CD4-positive, alpha-beta T cell treated with Interleukin-15 for 1 hour (primary cell): ENCODE measurements around the gene EML2.

ENCODE experiments used
- DNase-seq: peaks from one replicate; pipeline ENCODE4 v3.0.0-alpha.2; 2020

The EML2 gene

DNA sequence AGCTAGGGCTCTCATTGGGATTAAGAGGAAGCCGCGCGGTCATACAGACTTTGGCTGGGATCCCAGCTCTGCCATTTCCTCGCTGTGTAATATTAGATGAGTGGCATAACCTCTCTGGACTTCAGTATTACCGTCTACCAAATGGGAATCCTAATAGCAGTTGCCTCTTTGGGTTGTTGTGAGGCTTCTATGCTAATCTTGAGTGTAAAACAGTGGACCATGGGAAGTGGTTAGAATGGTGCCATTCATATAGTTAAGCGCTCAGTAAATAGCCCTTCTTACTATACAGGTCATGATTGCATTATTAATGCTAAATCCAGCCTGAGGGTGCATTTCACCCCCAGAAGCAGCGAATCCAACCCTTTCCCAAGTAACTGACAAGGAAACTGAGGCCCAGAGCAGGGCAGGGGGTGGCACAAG, 54.0 kb downstream of the EML2 start:
- no peak for DNase-seq

DNA sequence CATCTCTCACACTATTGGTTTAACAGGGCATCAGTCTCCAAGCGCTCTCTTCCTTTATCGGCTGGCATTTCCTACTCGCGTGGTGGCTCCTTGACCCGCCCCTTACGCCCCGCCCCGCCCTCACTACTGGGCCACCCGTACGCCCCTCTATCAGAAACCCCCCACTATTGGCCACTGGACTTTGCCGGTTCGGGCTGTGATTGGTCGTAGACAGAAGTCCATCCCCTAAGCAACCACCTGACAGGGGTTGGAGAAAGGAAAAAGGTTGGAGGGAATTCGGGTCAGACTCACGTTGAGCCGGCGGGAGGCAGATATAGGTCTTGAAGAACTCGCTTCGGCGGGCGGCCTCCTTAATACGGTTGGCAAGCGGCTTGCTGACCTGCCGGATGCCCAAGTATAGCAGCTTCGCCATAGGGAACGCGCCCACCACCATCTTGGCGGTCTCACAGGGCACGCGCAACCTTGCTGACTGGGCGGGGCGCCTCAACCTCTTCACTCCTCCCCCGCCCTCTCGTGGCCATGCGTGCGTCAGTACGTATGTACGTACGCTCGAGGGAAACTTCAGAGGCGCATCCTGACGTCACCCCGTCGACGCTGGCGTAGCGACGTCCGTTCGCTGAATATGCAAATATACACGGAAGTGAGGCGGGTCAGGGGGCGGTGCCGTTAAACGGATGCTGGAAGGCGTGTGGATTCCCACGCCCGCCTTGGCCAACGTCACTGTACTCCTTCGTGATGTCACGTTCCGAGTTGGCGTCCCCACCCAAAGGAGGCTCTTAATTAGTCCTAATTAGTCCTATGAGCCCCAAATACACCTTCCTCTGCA, 54.7 kb downstream of the EML2 start, which contains the start of gene OPA3:
TSS of gene OPA3 (minus strand) at position 471 of the 826 bp plus-strand sequence. CDS start at position 433, 38 bp downstream.
- DNase-seq = peak; percentile 100

DNA sequence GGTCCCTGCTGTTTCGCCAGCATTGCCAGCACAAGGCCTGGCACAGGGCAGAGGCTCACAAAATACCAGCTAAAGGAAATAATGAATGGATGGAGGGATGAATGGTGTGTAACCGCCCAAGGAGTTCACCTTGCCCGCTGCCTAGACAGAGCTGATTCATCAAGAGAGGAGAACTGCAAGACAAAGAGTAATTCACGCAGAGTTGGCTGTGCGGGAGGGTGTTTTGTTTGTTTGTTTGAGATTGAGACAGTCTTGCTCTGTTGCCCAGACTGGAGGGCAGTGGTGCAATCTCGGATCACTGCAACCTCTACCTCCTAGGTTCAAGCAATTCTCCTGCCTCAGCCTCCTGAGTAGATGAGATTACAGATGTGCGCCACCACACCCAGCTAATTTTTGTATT, 57.6 kb downstream of the EML2 start:
- DNase-seq = no peak

DNA sequence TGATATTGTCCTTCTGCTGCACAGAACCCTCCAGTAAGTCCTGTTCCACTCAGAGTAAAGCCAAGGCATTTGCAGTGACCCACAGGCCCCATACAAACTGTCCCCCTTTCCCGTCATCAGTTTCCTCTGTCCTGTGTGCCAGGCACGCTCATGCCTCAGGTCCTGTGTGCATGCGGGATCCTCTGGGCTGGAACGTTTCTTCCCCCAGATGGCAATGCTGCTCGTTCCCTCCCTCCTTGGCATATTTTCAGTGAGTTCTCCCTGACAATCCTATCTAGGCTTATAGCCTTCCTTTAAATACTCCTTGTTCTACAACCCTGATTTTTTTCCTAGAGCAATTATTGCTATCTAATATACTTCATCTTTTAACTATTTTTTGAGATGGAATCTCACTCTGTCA, 60.3 kb downstream of the EML2 start:
- DNase-seq = no peak

DNA sequence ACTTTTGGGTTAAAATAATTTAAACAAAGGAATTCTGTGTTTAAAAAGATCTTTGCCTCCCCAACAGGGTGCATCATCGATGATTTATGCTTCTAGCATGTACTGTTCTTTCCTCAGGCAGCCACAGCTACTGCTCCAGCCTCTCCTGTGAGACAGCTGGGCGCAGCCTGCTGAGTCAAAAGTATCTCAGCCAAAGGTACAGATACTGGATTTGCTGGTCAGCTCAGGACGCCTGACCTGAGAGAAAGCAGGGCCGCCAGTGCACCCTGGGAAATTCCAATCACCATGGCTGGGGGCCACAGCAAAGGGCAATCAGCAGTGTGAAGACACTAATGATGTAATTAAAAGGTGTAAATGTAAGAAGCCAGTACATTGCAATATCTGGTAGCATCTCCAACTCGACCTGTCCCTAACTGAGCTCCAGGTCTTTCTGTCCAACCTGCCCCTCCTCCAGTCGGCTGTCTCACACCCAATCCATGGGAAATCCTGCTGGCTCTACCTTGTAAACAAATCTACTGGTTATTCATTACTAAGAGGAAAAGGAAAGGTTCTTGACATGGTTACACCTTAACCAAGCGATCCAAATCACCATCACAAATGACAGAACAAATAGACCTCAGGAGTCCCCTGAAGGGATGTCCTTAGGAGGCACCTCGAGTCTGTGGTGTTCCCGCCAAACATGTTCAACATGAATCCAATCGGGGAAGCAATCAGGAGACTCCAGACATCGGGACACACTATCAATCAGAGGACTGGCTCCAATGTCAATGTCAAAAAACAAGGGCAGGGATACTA, 61.9 kb downstream of the EML2 start:
- DNase-seq = no peak

DNA sequence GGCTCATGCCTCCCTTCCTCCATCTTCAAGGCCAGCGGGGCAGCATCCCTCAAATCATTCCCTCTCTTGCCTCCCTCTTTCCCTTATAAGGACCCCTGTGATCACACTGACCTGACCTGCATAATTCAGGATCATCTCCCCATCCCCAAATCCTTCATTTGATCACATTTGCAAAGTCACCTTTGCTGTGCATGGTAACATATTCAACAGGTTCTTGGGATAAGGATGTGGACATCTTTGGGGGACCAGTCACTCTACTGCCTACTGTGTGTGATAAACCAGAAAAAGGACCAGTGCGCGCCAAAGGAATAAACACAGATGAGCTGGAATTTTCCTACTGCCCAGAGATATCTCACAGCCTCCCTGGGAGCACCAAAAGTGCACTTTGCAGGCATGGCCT, 62.5 kb downstream of the EML2 start:
- DNase-seq = no peak

DNA sequence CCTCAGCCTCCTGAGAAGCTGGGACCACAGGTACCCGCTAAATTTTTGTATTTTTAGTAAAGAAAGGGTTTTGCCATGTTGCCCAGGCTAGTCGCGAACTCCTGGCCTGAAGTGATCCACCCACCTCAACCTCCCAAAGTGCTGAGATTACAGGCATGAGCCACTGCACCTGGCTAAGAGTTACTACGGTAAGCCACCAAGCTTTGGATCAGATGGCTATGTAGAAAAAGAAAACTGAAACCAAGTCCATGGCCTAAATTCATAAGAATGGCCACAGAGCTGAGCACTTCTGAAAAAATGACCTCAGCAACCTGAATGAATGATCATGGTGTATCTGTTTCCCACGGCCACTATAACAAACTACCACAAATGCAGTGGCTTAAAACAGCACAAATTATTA, 64.0 kb downstream of the EML2 start:
- DNase-seq = no peak

DNA sequence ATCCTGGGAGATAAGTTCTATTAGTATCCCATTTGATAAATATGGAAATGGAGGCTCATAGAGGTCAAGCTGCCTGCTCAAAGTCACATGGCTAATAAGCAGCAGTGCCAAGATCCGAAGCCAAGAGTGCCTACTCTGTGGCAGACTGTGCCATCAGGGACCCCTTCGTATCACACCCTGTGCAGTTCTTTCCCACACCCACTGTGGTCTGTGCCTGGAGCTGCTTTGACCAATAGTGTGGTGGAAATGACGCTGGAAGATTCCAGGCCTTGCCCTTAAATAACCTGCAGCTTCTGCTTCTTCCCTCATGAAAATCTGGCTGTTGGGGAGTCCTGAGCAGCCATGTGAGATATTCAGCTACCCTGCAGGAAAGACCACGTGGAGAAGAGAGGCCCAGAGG, 64.7 kb downstream of the EML2 start:
- DNase-seq = no peak

DNA sequence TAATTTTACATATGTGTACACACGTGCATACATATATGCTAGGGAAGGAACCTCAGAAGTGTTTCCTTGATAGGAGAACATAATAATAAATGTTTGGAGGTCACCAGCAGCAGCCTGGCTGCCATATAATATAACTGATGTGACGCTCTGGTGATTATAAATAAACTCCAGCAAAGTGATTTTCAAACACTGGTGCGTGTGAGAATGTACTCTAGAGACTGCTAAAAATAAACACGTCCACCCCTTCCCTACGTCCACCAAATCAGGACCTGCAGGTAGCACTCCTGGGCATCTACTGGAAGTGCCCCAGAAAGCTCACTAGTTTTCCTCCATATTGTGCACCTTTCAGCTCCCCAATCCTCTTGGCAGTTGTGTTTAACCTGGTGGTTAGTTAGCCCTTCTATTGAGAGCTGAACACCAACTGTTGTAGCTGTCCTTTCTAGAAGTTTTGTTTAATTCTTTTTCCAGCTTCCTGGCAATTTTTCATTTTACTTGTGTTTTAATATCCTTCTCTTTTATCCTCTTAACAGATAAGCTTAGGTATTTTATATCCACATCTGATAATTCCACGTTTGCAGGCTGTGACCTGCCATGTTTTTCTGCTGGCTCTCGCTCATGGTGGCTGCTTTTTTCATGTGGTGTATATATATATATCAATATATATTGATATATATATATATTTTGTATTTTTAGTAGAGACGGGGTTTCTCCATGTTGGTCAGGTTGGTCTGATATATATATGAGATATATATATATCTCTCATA, 67.6 kb downstream of the EML2 start:
- no peak for DNase-seq

DNA sequence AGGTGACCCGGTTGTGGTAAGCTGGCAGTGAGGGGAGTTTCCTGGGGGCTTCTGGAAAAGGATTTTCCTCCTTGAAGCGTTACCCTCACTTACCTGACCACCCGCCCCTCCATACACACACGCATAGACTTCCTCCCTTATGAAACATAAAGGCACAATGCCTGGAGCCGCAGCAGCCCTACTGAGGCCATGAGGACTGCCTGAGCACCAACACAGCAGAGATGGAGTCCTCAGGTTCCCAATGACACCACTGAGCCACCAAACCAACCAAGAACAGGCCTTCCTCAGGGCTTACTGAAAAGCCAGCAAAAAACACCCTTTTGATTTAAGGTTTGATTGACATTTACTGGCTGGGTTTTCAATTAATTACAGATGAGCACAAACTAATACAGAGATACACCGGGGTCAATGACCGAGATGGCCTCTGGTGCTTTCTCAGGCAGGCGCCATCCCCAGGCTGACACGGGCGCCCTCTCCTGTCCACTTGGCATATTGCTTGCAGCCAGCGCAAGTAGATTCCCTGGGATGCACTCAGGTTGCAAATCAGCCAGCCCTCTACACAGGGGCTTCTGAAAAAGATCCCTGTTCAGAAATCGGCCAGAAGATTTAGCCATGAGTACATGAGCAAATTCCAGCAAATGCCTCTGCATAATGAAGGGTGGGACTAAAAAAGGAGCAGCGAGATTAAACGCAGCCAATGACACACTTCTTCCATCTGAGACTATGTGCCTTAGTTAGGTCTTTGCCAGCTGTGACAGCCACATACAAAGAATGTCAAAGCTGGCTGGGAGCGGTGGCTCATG, 69.4 kb downstream of the EML2 start:
- DNase-seq = peak; percentile 50

- DNase-seq = no peak
Measured at GRCh38 chr19:45568732-45569131, 70.5 kb downstream of the EML2 start.

DNA sequence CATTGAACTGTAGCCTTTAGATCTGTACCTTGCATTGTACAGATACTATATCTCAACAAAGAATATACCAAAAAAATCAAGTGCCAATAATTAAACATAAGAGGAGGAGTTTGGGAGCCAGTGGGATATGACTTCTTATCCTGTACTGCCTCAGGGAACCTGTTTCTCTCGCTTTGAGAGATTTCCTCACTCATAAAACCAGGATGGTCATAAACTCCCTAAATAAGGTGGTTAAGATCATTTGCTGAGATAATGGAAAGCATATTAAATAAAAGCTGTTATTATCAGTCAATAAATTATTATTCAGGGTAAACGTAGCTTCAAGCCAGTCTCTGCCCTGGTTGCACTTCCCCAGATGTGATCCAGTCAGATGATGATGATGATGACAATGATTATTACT, 71.6 kb downstream of the EML2 start:
- no peak for DNase-seq

GRCh38 chr19:45564131-45564780, 74.9 kb downstream of the EML2 start:
- no peak for DNase-seq

GRCh38 chr19:45560686-45561085, 78.5 kb downstream of the EML2 start:
- DNase-seq = no peak

DNA sequence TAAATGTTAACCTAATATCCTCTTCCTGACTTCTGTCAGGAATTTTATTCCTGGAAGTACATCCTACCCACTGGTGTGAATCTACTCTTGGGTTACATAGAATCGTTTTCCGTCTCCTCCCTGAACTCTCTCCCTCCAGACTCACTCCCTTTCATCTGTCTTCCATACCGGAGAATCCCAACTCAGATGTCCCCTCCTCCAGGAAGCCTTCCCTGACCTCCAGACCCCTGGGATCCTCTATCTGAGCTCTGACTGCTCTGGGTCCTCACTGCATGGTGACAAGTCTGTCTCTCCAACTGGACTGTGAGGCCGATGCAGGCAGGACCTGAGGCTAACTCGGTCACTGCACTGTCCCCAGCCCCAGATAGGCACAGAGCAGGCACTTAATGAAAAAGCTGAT, 79.2 kb downstream of the EML2 start:
- no peak for DNase-seq
